Spinal cord (tissue), 10 donors: Measurements from ENCODE around the gene PKHD1. TPM values are rescaled to one million over a fixed set of nuclear protein-coding genes. Genes with fewer than 3 reads are reported as not detected.

Experiments
- DNase-seq, 6 donors: peaks; one replicate each; pipeline versions ENCODE4 v3.0.0 to v3.0.0-alpha.2; 2013 to 2015; ENCODE audit warnings: low spot score in 6 of 6, low read depth in 4 of 6
- H3K27ac ChIP-seq: one replicate; pipeline ENCODE4 v1.5.1; 2013; ENCODE audit warnings: low read depth, low read length, control low read depth
- H3K27me3 ChIP-seq: one replicate; pipeline ENCODE4 v1.6.1; 2013; ENCODE audit warnings: low read length; ENCODE audit not compliant: control insufficient read depth, insufficient read depth
- H3K36me3 ChIP-seq: one replicate; pipeline ENCODE4 v1.6.1; 2013; ENCODE audit warnings: low read length; ENCODE audit not compliant: control insufficient read depth, insufficient read depth
- H3K4me1 ChIP-seq: one replicate; pipeline ENCODE4 v1.6.1; 2013; ENCODE audit warnings: low read length; ENCODE audit not compliant: control insufficient read depth, insufficient read depth
- H3K4me3 ChIP-seq: one replicate; pipeline ENCODE4 v1.5.1; 2013; ENCODE audit warnings: low read depth, low read length, control low read depth
- H3K9me3 ChIP-seq: one replicate; pipeline ENCODE4 v1.6.1; 2013; ENCODE audit warnings: low read length; ENCODE audit not compliant: control insufficient read depth, insufficient read depth
- WGBS: methylation state at CpG from one replicate; pipeline ENCODE4 v1.1.5; 2013; ENCODE audit warnings: missing lambda C conversion rate; ENCODE audit not compliant: insufficient coverage; 5-methylcytosine and 5-hydroxymethylcytosine counted together
- polyA plus RNA-seq, 2 donors: library from polyadenylated mRNA; unstranded; fragments of 120-200 nt; gene quantifications; one replicate each; pipeline ENCODE4 v1.2.1, GENCODE V29; 2013; ENCODE audit not compliant: insufficient read length in 2 of 2
- total RNA-seq, 2 donors: library from RNA; depleted of rRNA in 1 of 2; stranded (reverse); fragments of 120-200 nt in 1 of 2; fragments of >200 nt in 1 of 2; gene quantifications; one replicate each; pipeline versions ENCODE4 v1.2.3 to v1.2.4, GENCODE V29; 2013 to 2014
- donor health status: healthy.

Gene PKHD1
- total and polyA plus RNA-seq, 4 donors: 0.10 to 0.20 (median 0.13) TPM

DNA sequence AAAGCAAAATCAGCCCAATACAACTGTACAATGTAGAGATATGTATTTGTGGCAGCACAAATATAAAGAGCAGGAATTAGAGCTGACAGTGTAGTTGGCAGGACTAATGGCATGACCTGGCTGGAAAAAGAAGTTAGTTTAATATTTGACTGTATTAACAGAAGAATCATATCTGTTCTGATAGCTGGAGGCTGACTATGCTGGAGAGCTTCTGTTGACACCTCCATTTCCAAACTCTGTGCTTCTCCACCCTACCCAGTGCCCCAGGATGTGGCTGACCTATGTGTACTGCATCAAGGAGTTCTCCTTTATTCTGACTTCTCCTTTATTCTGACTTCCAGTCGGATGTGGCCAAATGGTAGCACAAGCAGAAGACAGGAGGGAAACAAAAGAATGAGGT, 299.3 kb downstream of the PKHD1 start:
- Histone ChIP-seq H3K4me3 (no peak overlapping the region), H3K4me1 (no peaks in the 10 kb centered on the region), H3K27me3 (no peaks in the 10 kb centered on the region), H3K9me3 (no peaks in the 10 kb centered on the region), H3K27ac (no peak overlapping the region), H3K36me3 (no peaks in the 10 kb centered on the region)
- no peak for DNase-seq
- no CpG with 5 or more reads among the region's 1 CpG for WGBS

DNA sequence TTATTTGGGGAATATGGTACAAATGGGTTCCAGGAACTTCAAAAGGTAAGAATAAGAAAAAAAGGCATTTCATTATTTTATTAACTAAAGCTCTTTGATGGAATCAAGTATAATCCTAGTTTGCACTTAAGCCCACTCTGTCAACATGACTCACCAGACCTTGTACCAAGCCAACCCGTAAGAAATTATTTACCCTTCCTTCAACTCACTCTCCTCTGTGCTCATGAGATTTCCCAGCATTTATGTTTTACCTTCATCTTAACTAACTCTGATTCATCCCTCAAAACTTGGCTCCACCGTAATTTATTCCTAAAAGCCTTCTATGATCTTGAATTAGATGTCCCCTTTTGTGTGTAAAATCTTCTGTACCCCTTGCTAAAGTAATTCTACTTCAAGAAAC, 308.7 kb downstream of the PKHD1 start:
- DNase-seq: no peak
- no peaks in the 10 kb centered on the region for H3K36me3 ChIP-seq
- no peaks in the 10 kb centered on the region for H3K9me3 ChIP-seq
- no peaks in the 10 kb centered on the region for H3K4me1 ChIP-seq
- no peak overlapping the region for H3K4me3 ChIP-seq
- 71% methylated on average over 2 of the region's 2 CpGs for WGBS
- H3K27me3 ChIP-seq: no peaks in the 10 kb centered on the region
- H3K27ac ChIP-seq: no peak overlapping the region

DNA sequence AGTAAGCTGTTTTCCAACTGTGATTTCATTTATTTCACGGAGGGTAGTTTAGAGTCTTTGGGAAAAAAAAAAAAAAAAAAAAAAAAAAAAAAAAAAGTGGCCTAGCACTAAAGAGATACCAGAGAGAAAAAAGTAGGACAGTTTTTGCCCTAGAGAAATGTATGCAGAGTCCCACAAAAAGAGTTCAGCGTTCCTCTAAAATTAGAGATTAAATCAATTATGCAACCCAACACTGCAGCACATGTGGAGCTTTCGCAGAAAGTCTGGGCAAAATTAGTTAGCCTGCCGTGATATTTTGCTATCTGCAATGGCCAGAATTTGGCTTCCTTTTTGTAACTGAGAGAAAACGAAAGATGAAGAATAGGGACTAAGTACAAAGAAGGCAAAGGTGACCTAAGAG, 309.8 kb downstream of the PKHD1 start:
- H3K36me3 ChIP-seq: no peaks in the 10 kb centered on the region
- no peaks in the 10 kb centered on the region for H3K4me1 ChIP-seq
- no peaks in the 10 kb centered on the region for H3K27me3 ChIP-seq
- WGBS: 80% methylated on average over 1 of the region's 5 CpGs
- no peaks in the 10 kb centered on the region for H3K9me3 ChIP-seq
- DNase-seq: peak in 1 of 6 donors; percentile 47
- H3K27ac ChIP-seq: no peak overlapping the region
- H3K4me3 ChIP-seq: no peak overlapping the region

DNA sequence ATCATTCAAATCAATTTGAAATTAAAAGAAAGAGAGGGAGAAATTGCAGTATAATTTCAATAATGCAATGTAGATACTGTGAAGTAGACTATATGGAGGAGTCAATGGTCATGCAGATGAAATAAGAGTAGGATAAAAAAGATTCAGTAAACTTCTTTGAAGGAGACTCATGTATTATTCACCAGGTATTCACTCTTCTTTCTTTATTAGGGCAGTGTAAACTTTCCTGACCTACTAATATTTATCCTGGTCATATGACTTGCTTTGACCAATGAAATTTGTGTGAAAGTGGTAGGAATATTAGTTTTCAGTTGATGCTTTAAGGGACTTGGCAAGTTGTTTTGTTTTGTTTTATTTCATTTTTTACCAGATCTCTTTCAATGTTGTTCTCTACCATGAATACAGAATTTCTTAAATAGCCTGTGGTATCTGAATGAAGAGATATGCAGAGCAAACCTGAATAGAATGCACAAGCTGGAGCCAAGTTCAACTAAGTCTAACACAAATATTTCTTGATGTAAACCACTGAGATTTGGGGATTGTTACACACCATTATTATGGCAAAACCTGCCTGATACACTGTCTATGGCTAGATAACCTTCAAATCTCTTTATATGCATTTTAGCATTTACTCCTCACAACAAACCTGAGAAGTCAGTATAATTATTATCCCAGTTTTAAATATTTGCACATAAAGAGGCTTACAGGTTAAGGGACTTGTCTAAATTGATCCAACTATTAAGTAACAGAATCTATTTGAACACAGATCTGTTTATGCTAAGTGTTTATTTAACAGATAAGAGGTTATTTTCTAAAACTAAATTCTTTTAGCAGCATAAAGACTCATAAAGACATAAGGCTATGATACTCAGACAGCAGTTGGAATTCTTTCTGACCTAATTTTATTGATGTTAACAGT, 311.2 kb downstream of the PKHD1 start:
- no peak overlapping the region for H3K4me3 ChIP-seq
- DNase-seq: no peak
- H3K27me3 ChIP-seq: no peaks in the 10 kb centered on the region
- H3K4me1 ChIP-seq: no peaks in the 10 kb centered on the region
- H3K27ac ChIP-seq: no peak overlapping the region
- H3K9me3 ChIP-seq: no peaks in the 10 kb centered on the region
- H3K36me3 ChIP-seq: no peaks in the 10 kb centered on the region

DNA sequence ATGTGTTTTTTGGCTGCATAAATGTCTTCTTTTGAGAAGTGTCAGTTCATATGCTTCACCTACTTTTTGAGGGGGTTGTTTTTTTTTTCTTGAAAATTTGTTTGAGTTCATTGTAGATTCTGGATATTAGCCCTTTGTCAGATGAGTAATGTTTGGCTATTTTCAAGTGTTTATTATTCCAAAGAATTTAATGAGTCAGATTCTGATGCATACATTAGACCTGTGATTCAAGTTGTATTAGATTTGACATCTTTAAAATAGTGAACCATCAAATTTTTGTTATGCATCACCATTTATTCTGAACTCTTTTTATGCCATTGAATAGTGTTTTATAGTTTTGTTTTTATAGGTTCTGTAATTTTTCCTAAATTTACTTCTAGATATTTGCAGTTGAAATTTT, 319.3 kb downstream of the PKHD1 start:
- Histone ChIP-seq H3K4me1 (no peaks in the 10 kb centered on the region), H3K9me3 (no peaks in the 10 kb centered on the region), H3K27ac (no peak overlapping the region), H3K4me3 (no peak overlapping the region), H3K27me3 (no peaks in the 10 kb centered on the region), H3K36me3 (no peaks in the 10 kb centered on the region)
- no peak for DNase-seq

DNA sequence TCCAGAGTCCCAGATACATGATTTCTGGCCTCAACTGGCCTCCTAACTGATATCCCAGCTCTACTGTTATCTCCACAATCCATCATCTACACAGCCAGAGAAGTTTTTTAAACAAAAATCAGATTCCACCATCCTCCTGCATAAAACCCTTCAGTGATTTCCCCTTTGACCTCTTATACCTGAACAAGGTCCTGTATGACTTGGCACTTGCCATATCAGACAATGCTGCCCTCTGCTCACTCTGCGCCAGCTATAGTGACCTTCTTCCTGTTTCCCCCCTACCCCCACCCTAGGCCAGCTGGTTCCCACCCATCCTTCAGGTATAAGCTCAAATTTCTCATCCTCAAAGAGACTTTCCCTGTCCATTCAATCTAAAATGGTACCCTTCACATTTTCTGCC, 322.2 kb downstream of the PKHD1 start:
- H3K4me3 ChIP-seq: no peak overlapping the region
- no peaks in the 10 kb centered on the region for H3K9me3 ChIP-seq
- H3K4me1 ChIP-seq: no peaks in the 10 kb centered on the region
- DNase-seq: no peak
- no peaks in the 10 kb centered on the region for H3K27me3 ChIP-seq
- WGBS: 100% methylated on average over 1 of the region's 1 CpG
- no peak overlapping the region for H3K27ac ChIP-seq
- H3K36me3 ChIP-seq: no peaks in the 10 kb centered on the region

DNA sequence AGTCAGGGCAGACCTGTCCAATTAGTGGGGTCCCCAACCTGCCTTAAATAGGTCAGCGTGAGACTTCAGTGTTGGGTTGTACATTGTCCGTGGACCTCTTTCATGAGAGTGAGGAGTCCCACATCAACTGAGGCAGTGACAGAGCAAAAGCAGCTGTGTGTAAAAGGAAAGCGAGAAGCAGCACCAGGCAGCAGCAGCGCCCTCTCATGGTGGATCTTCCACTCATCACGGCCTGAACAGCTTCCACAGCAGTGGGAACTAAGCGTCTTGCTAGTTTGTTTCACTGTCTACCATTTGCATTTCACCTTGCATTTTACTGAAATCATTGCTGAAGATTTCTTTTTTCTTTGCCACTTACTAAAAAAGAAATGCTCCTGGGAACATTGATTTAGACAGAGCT, 333.8 kb downstream of the PKHD1 start:
- Histone ChIP-seq H3K4me1 (no peaks in the 10 kb centered on the region), H3K4me3 (no peak overlapping the region), H3K27me3 (no peaks in the 10 kb centered on the region), H3K27ac (no peak overlapping the region), H3K9me3 (no peaks in the 10 kb centered on the region), H3K36me3 (no peaks in the 10 kb centered on the region)
- 27% methylated on average over 3 of the region's 6 CpGs for WGBS
- peak in 1 of 6 donors; percentile 11 for DNase-seq

DNA sequence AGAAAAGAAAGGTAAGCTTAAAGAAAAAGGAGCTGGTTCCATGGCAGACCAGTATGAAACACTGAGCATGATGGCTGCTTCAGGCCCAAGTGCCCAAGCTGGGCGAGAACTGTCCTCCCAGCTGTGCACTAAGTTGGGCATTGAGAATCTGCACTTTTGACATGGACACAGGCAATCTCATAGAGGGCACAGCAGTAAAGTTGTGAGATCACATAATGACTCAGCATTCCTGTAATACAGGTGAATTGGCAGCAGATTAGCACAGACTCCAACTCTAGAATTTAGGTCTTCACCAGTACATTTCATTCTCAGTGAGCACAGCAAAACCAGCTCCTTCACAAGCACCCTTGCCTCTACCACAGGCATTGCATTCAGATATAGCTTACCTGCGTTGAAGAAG, 343.4 kb downstream of the PKHD1 start:
- no peak for DNase-seq
- Histone ChIP-seq H3K36me3 (no peaks in the 10 kb centered on the region), H3K27me3 (no peaks in the 10 kb centered on the region), H3K4me3 (no peak overlapping the region), H3K9me3 (no peaks in the 10 kb centered on the region), H3K4me1 (no peaks in the 10 kb centered on the region), H3K27ac (no peak overlapping the region)
- WGBS: 90% methylated on average over 1 of the region's 2 CpGs

DNA sequence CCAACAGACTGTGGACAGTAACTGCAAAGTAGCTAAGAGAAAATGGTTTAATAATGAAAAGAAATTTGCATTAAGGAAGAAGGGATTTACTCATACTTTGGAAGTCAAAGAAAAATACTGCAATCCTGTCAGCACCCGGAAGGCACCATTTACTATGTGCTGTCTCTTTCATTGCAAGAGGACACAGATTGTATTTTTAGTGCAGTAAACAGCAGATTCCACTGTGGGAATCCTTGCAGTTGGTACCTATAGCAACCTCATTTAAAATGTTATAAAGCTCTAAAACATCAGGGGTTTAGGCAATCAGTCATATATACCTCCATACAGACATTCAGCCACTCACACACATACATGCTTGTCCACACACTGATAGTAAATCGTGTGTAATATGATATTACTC, 346.8 kb downstream of the PKHD1 start:
- DNase-seq: peak in 1 of 6 donors; percentile 61
- Histone ChIP-seq H3K36me3 (no peaks in the 10 kb centered on the region), H3K4me3 (no peak overlapping the region), H3K9me3 (no peaks in the 10 kb centered on the region), H3K4me1 (no peaks in the 10 kb centered on the region), H3K27me3 (no peaks in the 10 kb centered on the region), H3K27ac (no peak overlapping the region)
- no CpG with 5 or more reads among the region's 2 CpGs for WGBS

DNA sequence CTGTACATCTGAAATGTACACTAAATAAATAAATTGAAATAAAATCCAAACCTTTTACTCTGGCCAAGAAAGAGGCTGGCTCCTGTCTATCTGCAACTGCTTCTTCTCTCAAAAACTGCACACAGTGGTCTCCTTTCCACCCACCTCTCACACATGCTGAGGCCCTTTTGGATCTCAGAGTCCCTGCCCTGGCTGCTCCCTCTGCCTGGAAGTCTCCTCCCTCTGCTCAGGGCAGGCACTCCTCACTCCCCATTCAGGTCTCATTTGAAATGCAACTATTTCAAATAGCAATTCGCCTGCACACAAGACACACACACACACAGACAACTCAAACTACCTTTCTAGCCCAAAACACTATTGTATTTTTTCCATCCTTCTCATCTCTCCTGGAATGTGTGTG, 348.8 kb downstream of the PKHD1 start:
- Histone ChIP-seq H3K27ac (no peak overlapping the region), H3K4me3 (no peak overlapping the region), H3K27me3 (no peaks in the 10 kb centered on the region), H3K9me3 (no peaks in the 10 kb centered on the region), H3K36me3 (no peaks in the 10 kb centered on the region), H3K4me1 (no peaks in the 10 kb centered on the region)
- no peak for DNase-seq
- WGBS: no CpG with 5 or more reads among the region's 1 CpG
